HepG2 (cell line): ENCODE measurements around the gene CAMK2D. TPM values are rescaled to one million over a fixed set of nuclear protein-coding genes. Genes with fewer than 3 reads are reported as not detected.

Experiments
- ATAC-seq: fragments of 200-7000 bp; cut with Tn5 transposase; 3 replicates; pipeline ENCODE4 v1.9.1; 2020; ENCODE audit warnings: mild to moderate bottlenecking, moderate library complexity
- BruUV-seq: library from RNA; stranded (reverse); fragments of 400-500 nt; replicated peaks from 2 replicates; lab custom pipeline; 2021; lab: Mats Ljungman, UMichigan
- CTCF ChIA-PET: fragments of 300-600 bp; formaldehyde crosslinking; extraction: SDS; loops from one replicate; lab custom pipeline; 2021; ENCODE audit warnings: low total read pairs, inconsistent platforms, low intra/inter-chr PET ratio; lab: Yijun Ruan, JAX
- POLR2A ChIA-PET: fragments of 350-600 bp; sonication (Branson Sonifier 250); formaldehyde crosslinking; loops from one replicate; lab custom pipeline; 2020; ENCODE audit warnings: antibody characterized with exemption, inconsistent platforms; lab: Yijun Ruan, JAX
- DNase-seq: peaks from one replicate; pipeline ENCODE4 v3.0.0-alpha.2; 2015; ENCODE audit warnings: low spot score
- FAIRE-seq: peaks from 3 replicates; lab custom pipeline; 2011; peaks lifted over from hg19 to GRCh38; lab: Jason Lieb, UNC
- H2AFZ ChIP-seq: one replicate; pipeline ENCODE4 v1.6.1; 2011; ENCODE audit warnings: low read length, inconsistent platforms
- H3K27ac ChIP-seq: fragments of 300-600 bp; 3 replicates; pipeline ENCODE4 v1.8.0; 2011; ENCODE audit warnings: mixed run types, mild to moderate bottlenecking, mixed read lengths, low read length, inconsistent platforms; ENCODE audit not compliant: insufficient read depth; ENCODE audit errors: extremely low read length
- H3K27me3 ChIP-seq, 2 experiments: fragments of 200-600 bp in 1 of 2; 2 replicates in 1 of 2; 3 replicates in 1 of 2; pipeline versions ENCODE4 v1.6.0 to v1.8.0; 2011; ENCODE audit warnings: low read length in 2 of 2, mild to moderate bottlenecking in 2 of 2, moderate library complexity in 2 of 2, inconsistent platforms in 1 of 2; ENCODE audit not compliant: insufficient read depth in 2 of 2, control insufficient read depth in 1 of 2
- H3K36me3 ChIP-seq, 2 experiments: fragments of 200-600 bp in 1 of 2; replicated peaks in 1 of 2; 2 replicates in 1 of 2; 3 replicates in 1 of 2; pipeline versions ENCODE4 v1.5.1 to v1.8.0; 2011; ENCODE audit warnings: low read length in 2 of 2, inconsistent platforms in 1 of 2; ENCODE audit not compliant: insufficient read depth in 2 of 2, control insufficient read depth in 1 of 2
- H3K4me1 ChIP-seq: 2 replicates; pipeline ENCODE4 v1.5.1; 2012; ENCODE audit warnings: low read length, inconsistent platforms; ENCODE audit not compliant: insufficient read depth
- H3K4me2 ChIP-seq: 2 replicates; pipeline ENCODE4 v1.6.0; 2011; ENCODE audit warnings: low read depth, low read length, inconsistent platforms
- H3K4me3 ChIP-seq, 3 experiments: fragments of 200-600 bp in 1 of 3; sonication (generic), shearing (Covaris generic) in 1 of 3; replicated peaks in 1 of 3; 2 replicates each; pipeline ENCODE4 v1.5.1; 2011 to 2016; ENCODE audit warnings: low read length in 3 of 3, inconsistent platforms in 2 of 3, low read depth in 2 of 3, mild to moderate bottlenecking in 2 of 3, control low read depth in 1 of 3, mixed read lengths in 1 of 3; ENCODE audit not compliant: insufficient read depth in 1 of 3
- H3K79me2 ChIP-seq: one replicate; pipeline ENCODE4 v1.6.1; 2011; ENCODE audit warnings: low read length, inconsistent platforms; ENCODE audit not compliant: insufficient read depth
- H3K9ac ChIP-seq: 2 replicates; pipeline ENCODE4 v1.6.0; 2011; ENCODE audit warnings: mild to moderate bottlenecking, low read depth, low read length, inconsistent platforms; ENCODE audit not compliant: insufficient read depth
- H3K9me3 ChIP-seq: 2 replicates; pipeline ENCODE4 v1.5.1; 2012; ENCODE audit warnings: mild to moderate bottlenecking, low read length
- H4K20me1 ChIP-seq: 2 replicates; pipeline ENCODE4 v1.6.0; 2011; ENCODE audit warnings: inconsistent platforms, mild to moderate bottlenecking, low read length, moderate library complexity; ENCODE audit not compliant: insufficient read depth
- FLYWCH1 ChIP-seq: sonication (generic); formaldehyde crosslinking; IDR thresholded peaks from 2 replicates; pipeline ENCODE4 v1.8.1; 2023; ENCODE audit warnings: mild to moderate bottlenecking, missing genetic modification reagents
- IRX3 ChIP-seq: sonication (generic); formaldehyde crosslinking; IDR thresholded peaks from 2 replicates; pipeline ENCODE4 v1.8.1; 2023; ENCODE audit warnings: mild to moderate bottlenecking, low read depth, missing genetic modification reagents, borderline replicate concordance
- ISL2 ChIP-seq: sonication (generic); formaldehyde crosslinking; IDR thresholded peaks from 2 replicates; pipeline ENCODE4 v1.5.0; 2020; ENCODE audit warnings: missing genetic modification reagents
- JUNB ChIP-seq: sonication (generic); formaldehyde crosslinking; IDR thresholded peaks from 2 replicates; pipeline ENCODE4 v1.8.0; 2022; ENCODE audit warnings: missing genetic modification reagents, mild to moderate bottlenecking, borderline replicate concordance
- KAT2B ChIP-seq: fragments of 150-350 bp; IDR thresholded peaks from 2 replicates; pipeline ENCODE4 v1.6.1; 2014; ENCODE audit warnings: low read depth, low read length, borderline replicate concordance
- KAT8 ChIP-seq: IDR thresholded peaks from 2 replicates; pipeline ENCODE4 v1.6.1; 2016; ENCODE audit warnings: missing genetic modification reagents, missing compliant biosample characterization
- NR3C1 ChIP-seq: sonication (generic); formaldehyde crosslinking; IDR thresholded peaks from 2 replicates; pipeline ENCODE4 v1.4.0; 2020; ENCODE audit warnings: missing genetic modification reagents
- NRL ChIP-seq: sonication (generic); formaldehyde crosslinking; IDR thresholded peaks from 2 replicates; pipeline ENCODE4 v1.5.0; 2020; ENCODE audit warnings: missing genetic modification reagents, mild to moderate bottlenecking, moderate library complexity, borderline replicate concordance
- RNF2 ChIP-seq: fragments of 450-650 bp; conservative IDR thresholded peaks from 2 replicates; pipeline ENCODE4 v1.6.1; 2016; ENCODE audit warnings: low read depth
- SIX4 ChIP-seq: sonication (generic); formaldehyde crosslinking; IDR thresholded peaks from 2 replicates; pipeline ENCODE4 v1.4.0; 2020; ENCODE audit warnings: missing genetic modification reagents
- TGIF2 ChIP-seq: IDR thresholded peaks from 2 replicates; pipeline ENCODE4 v1.6.1; 2016; ENCODE audit warnings: control low read depth, missing compliant biosample characterization
- ZGPAT ChIP-seq: IDR thresholded peaks from 2 replicates; pipeline ENCODE4 v1.6.1; 2016; ENCODE audit warnings: mild to moderate bottlenecking
- ZNF546 ChIP-seq: sonication (generic); formaldehyde crosslinking; conservative IDR thresholded peaks from 2 replicates; pipeline ENCODE4 v1.8.1; 2023; ENCODE audit warnings: mild to moderate bottlenecking, missing genetic modification reagents
- ZNF703 ChIP-seq: sonication (generic); formaldehyde crosslinking; IDR thresholded peaks from 2 replicates; pipeline ENCODE4 v1.5.1; 2020; ENCODE audit warnings: missing genetic modification reagents, mild to moderate bottlenecking, moderate library complexity, borderline replicate concordance
- WGBS: methylation state at CpG from one replicate; pipeline ENCODE4 v1.1.6; 2017; ENCODE audit warnings: low lambda C conversion rate; 5-methylcytosine and 5-hydroxymethylcytosine counted together
- in situ Hi-C: cut with HindIII; loops from 2 replicates; pipeline ENCODE4 v1.10.0; 2017; ENCODE audit warnings: low pct_unique_long_range_greater_than_20kb; ENCODE audit not compliant: extremely low pct_ligation_motif_present
- intact Hi-C: fragments of 100-400 bp; cut with micrococcal nuclease; formaldehyde crosslinking; loops from one replicate; pipeline ENCODE4 v1.10.0; 2022; ENCODE audit not compliant: unreplicated experiment
- polyA plus RNA-seq, 8 experiments: library from polyadenylated mRNA; depleted of rRNA in 3 of 8; stranded (reverse) in 7 of 8; unstranded in 1 of 8; fragments of >200 nt; fragmentation: Illumina TruSeq in 4 of 8; extraction: Trizol in 4 of 8; gene quantifications; 2 replicates each; pipeline versions ENCODE4 v1.2.1 to v1.2.3, GENCODE V29; 2011 to 2016; ENCODE audit warnings: low read depth in 4 of 8, missing spikeins in 1 of 8, mixed read lengths in 1 of 8; ENCODE audit not compliant: insufficient read depth in 1 of 8
- total RNA-seq, 5 experiments: library from RNA; depleted of rRNA; stranded (reverse); fragments of >200 nt; fragmentation: Illumina TruSeq; extraction: Trizol; gene quantifications; 2 replicates each; pipeline ENCODE4 v1.2.3, GENCODE V29; 2016; ENCODE audit warnings: low read depth in 1 of 5
- TF ChIP-seq, protein P1 (sequence below): sonication (generic); formaldehyde crosslinking; IDR thresholded peaks from 2 replicates; pipeline ENCODE4 v1.5.0; 2020; ENCODE audit warnings: mild to moderate bottlenecking, missing genetic modification reagents
- TF ChIP-seq, protein P2 (sequence below): sonication (generic); formaldehyde crosslinking; IDR thresholded peaks from 2 replicates; pipeline ENCODE4 v1.4.0; 2020; ENCODE audit warnings: missing genetic modification reagents; ENCODE audit errors: not compliant biosample characterization
- TF ChIP-seq, protein P3 (sequence below): sonication (generic); formaldehyde crosslinking; IDR thresholded peaks from 2 replicates; pipeline ENCODE4 v1.5.0; 2020; ENCODE audit warnings: missing genetic modification reagents, mild to moderate bottlenecking, borderline replicate concordance

The CAMK2D gene
- total and polyA plus RNA-seq, 2 of the 13 experiments (the other 11 are each of a cell fraction or from before 2014, with no cell fraction given), result 18.0 to 65.4 TPM

DNA sequence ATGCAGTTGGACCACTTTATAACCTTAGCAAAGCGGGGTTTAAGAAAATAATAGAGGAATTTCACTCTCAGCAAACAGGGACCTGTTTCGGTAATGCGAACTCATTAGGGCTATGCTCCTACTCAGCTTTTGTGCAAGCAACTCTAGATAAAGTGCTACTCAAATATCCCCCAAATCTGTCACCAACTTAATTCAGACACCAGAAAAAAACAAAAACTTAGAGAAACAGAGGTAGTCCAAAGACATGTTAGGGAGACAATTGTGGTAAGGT is 123.0 kb downstream of the CAMK2D start:
- no TSS peak for BruUV-seq
- Histone ChIP-seq H2AFZ (no peak overlapping the region), H3K36me3 (no peaks in the 10 kb centered on the region), H3K4me1 (peaks cover 92% of the 10 kb centered on the region), H3K27me3 (no peaks in the 10 kb centered on the region), H3K9me3 (no peaks in the 10 kb centered on the region), H3K4me2 (no peak overlapping the region), H3K79me2 (peaks cover 20% of the 10 kb centered on the region), H3K9ac (no peak overlapping the region)
- ChIA-PET CTCF (no interaction called here), POLR2A (no interaction called here)
- in situ Hi-C loops (no loop called here), intact Hi-C loops (no loop called here)
- 100% methylated on average over 3 of the region's 3 CpGs for WGBS
- no peak for ATAC-seq
- TF ChIP-seq NRL (CRISPR knock-in tag) (no peak), KAT8 (CRISPR knock-in tag) (no peak), RNF2 (no peak), ZNF546 (no peak), ISL2 (CRISPR knock-in tag) (no peak), SIX4 (CRISPR knock-in tag) (no peak), ZNF703 (CRISPR knock-in tag) (no peak), JUNB (CRISPR knock-in tag) (no peak), FLYWCH1 (CRISPR knock-in tag) (no peak), NR3C1 (CRISPR knock-in tag) (no peak), KAT2B (no peak), ZGPAT (CRISPR knock-in tag) (no peak), IRX3 (CRISPR knock-in tag) (no peak), TGIF2 (no peak)
- TF ChIP-seq, protein P1, sequence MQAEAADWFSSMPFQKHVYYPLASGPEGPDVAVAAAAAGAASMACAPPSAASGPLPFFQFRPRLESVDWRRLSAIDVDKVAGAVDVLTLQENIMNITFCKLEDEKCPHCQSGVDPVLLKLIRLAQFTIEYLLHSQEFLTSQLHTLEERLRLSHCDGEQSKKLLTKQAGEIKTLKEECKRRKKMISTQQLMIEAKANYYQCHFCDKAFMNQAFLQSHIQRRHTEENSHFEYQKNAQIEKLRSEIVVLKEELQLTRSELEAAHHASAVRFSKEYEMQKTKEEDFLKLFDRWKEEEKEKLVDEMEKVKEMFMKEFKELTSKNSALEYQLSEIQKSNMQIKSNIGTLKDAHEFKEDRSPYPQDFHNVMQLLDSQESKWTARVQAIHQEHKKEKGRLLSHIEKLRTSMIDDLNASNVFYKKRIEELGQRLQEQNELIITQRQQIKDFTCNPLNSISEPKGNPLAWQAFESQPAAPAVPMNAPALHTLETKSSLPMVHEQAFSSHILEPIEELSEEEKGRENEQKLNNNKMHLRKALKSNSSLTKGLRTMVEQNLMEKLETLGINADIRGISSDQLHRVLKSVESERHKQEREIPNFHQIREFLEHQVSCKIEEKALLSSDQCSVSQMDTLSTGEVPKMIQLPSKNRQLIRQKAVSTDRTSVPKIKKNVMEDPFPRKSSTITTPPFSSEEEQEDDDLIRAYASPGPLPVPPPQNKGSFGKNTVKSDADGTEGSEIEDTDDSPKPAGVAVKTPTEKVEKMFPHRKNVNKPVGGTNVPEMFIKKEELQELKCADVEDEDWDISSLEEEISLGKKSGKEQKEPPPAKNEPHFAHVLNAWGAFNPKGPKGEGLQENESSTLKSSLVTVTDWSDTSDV (CRISPR knock-in tag), result no peak
- TF ChIP-seq, protein P2, sequence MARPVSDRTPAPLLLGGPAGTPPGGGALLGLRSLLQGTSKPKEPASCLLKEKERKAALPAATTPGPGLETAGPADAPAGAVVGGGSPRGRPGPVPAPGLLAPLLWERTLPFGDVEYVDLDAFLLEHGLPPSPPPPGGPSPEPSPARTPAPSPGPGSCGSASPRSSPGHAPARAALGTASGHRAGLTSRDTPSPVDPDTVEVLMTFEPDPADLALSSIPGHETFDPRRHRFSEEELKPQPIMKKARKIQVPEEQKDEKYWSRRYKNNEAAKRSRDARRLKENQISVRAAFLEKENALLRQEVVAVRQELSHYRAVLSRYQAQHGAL (CRISPR knock-in tag), result no peak
- TF ChIP-seq, protein P3, sequence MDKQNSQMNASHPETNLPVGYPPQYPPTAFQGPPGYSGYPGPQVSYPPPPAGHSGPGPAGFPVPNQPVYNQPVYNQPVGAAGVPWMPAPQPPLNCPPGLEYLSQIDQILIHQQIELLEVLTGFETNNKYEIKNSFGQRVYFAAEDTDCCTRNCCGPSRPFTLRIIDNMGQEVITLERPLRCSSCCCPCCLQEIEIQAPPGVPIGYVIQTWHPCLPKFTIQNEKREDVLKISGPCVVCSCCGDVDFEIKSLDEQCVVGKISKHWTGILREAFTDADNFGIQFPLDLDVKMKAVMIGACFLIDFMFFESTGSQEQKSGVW (CRISPR knock-in tag), result no peak
- TF ChIP-seq, all 625 proteins: peak for 0
- no peak overlapping the region for H3K4me3 ChIP-seq
- DNase-seq (no peak), FAIRE-seq (no peak)
- H3K27ac ChIP-seq, result no peak overlapping the region
- H4K20me1 ChIP-seq, result no peaks in the 10 kb centered on the region
